ENCODE data around the gene CCDC85A.

CCDC85A gene

DNA sequence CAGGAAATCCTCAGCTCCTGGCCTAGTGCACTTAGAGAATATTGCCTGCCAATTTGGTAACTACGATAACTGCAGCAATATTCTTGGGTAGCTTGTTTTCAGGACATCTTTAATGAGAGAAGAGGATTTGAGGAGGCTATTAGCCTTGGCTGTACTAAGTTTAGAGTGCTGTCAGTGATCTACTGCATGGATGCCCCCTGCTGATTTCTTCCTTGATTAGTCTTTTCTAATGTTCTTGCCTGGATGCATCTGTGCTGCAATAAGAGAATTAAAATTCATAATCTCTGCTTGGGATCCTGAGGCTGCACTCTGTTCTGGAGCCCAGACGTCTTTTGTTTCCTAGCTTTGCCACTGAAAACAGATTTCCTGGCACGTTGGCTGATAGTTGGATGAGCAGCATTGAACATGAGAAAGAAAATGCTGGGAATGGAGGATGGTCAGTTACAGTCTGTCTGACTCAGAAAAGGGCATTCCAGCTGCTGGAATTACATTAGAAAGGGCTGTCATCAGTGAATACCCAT is 115.4 kb downstream of the CCDC85A start:
- H3K4me3 ChIP-seq (replicated peaks; ENCODE audit: low read depth, low read length), result no peak overlapping the region
- no peak for DNase-seq (ENCODE audit: extremely low read depth, low read depth)
- TF ChIP-seq, protein P1, sequence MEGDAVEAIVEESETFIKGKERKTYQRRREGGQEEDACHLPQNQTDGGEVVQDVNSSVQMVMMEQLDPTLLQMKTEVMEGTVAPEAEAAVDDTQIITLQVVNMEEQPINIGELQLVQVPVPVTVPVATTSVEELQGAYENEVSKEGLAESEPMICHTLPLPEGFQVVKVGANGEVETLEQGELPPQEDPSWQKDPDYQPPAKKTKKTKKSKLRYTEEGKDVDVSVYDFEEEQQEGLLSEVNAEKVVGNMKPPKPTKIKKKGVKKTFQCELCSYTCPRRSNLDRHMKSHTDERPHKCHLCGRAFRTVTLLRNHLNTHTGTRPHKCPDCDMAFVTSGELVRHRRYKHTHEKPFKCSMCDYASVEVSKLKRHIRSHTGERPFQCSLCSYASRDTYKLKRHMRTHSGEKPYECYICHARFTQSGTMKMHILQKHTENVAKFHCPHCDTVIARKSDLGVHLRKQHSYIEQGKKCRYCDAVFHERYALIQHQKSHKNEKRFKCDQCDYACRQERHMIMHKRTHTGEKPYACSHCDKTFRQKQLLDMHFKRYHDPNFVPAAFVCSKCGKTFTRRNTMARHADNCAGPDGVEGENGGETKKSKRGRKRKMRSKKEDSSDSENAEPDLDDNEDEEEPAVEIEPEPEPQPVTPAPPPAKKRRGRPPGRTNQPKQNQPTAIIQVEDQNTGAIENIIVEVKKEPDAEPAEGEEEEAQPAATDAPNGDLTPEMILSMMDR (IDR thresholded peaks at IDR 0.05; ENCODE audit: low read depth, low read length, missing control alignments), result no peak

DNA sequence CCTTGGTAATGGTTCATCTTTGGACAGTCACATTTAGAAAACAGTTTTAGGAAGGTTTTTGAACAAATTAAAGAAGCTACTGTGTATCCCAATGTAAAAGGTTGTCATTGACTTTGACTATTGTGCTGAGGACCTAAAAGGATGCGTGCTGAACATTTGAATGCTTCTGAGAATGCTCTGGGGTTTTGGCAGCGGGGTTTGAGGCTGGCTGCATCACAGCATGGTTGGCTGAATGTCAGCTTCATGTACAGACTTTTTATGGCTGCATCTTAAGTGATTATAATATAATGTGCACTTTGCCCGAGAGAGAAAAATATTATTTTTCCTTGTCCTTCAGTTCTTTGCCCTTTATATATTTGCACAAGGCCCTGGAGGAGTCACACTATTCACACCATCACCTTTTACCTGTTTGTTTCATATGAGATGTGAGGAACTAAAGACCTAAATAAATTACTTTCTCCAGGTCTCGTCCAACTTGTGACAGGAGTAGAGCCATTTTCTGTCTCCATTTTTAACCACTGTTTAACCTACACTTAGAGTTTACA is 125.9 kb downstream of the CCDC85A start:
- H3K4me3 ChIP-seq (replicated peaks; ENCODE audit: low read depth, low read length), result no peak overlapping the region
- TF ChIP-seq, protein P1 (IDR thresholded peaks at IDR 0.05; ENCODE audit: low read depth, low read length, missing control alignments), result no peak
- no peak for DNase-seq (ENCODE audit: extremely low read depth, low read depth)

DNA sequence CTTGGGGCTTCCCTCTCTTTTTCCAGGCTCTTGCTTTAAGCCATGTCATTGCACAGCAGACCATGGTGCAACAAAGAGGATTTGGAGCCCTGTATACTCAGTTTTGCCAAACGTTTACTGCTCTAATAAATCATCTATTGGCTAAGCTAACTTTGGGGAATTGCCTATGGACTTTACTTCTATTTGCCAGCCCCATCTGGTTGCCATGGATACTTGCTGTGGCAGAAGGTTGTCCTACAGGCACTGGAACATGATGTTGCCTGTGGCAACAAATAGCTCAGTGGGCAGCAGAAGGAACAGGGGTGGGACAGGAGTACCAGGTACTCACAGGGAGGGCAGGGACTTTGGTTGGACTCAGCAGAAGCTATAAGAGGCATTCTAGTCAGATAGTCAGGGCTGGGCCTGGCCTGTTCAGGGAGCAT is 129.7 kb downstream of the CCDC85A start:
- H3K4me3 ChIP-seq (replicated peaks; ENCODE audit: low read depth, low read length), result no peak overlapping the region
- TF ChIP-seq, protein P1 (IDR thresholded peaks at IDR 0.05; ENCODE audit: low read depth, low read length, missing control alignments), result no peak
- DNase-seq (ENCODE audit: extremely low read depth, low read depth), result no peak

DNA sequence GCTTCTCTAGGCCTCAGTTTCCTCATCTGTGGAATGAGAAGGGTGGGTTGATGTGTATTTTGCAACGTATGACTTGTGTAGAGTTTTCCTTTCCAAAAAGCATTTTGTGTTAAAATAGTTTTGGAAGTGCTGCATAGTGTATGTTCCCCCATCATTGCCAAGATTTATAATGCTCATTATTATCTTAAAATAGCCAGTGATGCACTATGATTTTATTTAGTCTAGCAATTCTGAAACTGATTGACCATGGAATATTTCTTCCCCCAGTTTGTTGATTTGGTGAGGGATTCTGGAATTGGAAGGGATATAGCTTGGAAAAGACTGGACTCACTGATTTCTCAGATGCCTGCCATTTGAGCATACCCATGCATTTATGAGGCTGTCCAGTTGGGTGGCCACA is 130.6 kb downstream of the CCDC85A start:
- DNase-seq (ENCODE audit: extremely low read depth, low read depth), result no peak
- TF ChIP-seq, protein P1 (IDR thresholded peaks at IDR 0.05; ENCODE audit: low read depth, low read length, missing control alignments), result no peak
- H3K4me3 ChIP-seq (replicated peaks; ENCODE audit: low read depth, low read length), result no peak overlapping the region

DNA sequence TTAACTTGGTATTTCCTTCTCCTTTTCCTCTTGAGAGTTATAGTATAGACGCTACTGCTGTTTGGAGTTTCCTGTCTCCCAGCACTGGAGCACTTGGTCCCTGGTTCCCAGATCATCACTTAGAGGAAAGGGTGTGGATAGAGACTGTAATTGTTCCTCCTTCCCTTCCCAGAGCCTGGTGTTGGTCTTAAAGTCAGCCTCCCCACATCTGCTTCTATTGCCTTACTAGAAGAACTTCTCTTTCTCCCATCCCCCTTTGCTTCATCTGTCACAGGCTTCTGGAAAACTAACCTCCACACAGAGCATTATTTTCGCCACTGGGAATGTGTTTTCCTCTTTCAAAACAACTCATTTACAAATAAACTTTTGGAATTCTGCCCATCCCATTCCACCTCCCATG is 131.0 kb downstream of the CCDC85A start:
- H3K4me3 ChIP-seq (replicated peaks; ENCODE audit: low read depth, low read length), result no peak overlapping the region
- DNase-seq (ENCODE audit: extremely low read depth, low read depth), result no peak
- TF ChIP-seq, protein P1 (IDR thresholded peaks at IDR 0.05; ENCODE audit: low read depth, low read length, missing control alignments), result no peak

DNA sequence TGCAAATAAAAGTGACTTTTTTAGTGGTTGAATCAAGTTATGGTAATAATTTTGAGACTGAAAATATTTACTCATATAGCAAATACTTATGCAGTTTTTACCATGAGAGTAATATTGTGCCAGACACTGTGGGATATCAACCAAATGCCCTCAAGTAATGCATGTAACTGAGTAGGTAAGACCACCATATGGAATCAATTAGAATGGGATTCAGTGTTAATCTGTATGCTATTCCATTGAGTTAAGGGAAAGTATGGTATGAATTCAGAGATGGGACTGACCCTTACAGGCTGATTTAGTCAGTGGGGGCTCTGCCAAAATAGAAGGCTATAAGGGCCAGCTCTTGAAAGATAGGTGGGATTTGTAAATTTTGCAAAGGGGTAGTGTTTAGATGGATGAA is 131.6 kb downstream of the CCDC85A start:
- TF ChIP-seq, protein P1 (IDR thresholded peaks at IDR 0.05; ENCODE audit: low read depth, low read length, missing control alignments), result no peak
- DNase-seq (ENCODE audit: extremely low read depth, low read depth), result no peak
- no peak overlapping the region for H3K4me3 ChIP-seq (replicated peaks; ENCODE audit: low read depth, low read length)

DNA sequence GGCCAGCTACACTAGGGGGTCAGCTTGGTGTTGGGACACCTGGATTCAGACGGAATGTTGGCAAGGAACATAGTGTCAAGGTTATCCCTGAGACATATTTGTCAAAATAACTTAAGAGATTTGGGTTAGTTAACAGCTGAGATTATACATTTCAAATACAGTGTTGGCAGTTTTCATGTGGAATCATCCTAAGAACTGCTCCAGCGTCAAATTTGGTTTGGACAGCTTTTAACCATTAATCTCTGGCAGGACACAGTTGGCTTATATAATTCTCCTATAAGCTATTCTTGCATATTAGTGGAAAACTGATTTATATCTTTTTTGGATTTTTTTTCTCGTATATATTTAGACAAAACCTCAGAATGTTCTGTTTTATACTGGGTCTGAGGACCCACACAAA is 132.2 kb downstream of the CCDC85A start:
- no peak overlapping the region for H3K4me3 ChIP-seq (replicated peaks; ENCODE audit: low read depth, low read length)
- DNase-seq (ENCODE audit: extremely low read depth, low read depth), result no peak
- TF ChIP-seq, protein P1 (IDR thresholded peaks at IDR 0.05; ENCODE audit: low read depth, low read length, missing control alignments), result no peak

All from HFF-Myc (cell line).